GM15510 (cell line): ENCODE measurements around the gene MARCO.

Experiments used
- POLR2A ChIP-seq: IDR thresholded peaks from 3 replicates; pipeline ENCODE4 v1.6.1; 2011; ENCODE audit warnings: borderline replicate concordance; ENCODE audit not compliant: insufficient read length; ENCODE audit errors: extremely low read depth

Gene MARCO

GRCh38 chr2:118914721-118915453, 27.1 kb upstream of the MARCO start:
- TF ChIP-seq POLR2A, result no peak

GRCh38 chr2:118918017-118918416, 24.0 kb upstream of the MARCO start:
- no peak for TF ChIP-seq POLR2A

- TF ChIP-seq POLR2A, result no peak
These were observed 20.3 kb upstream of the MARCO start for GRCh38 chr2:118921646-118922045.

- no peak for TF ChIP-seq POLR2A
These were observed 19.7 kb upstream of the MARCO start for GRCh38 chr2:118922254-118922653.

GRCh38 chr2:118923371-118923770, 18.6 kb upstream of the MARCO start:
- no peak for TF ChIP-seq POLR2A

- TF ChIP-seq POLR2A, result no peak
These were observed 16.5 kb upstream of the MARCO start for GRCh38 chr2:118925476-118925875.

- no peak for TF ChIP-seq POLR2A
These were observed 16.0 kb upstream of the MARCO start for GRCh38 chr2:118925981-118926380.

GRCh38 chr2:118929059-118929458, 12.9 kb upstream of the MARCO start:
- TF ChIP-seq POLR2A, result no peak

- no peak for TF ChIP-seq POLR2A
These were observed 9.0 kb upstream of the MARCO start for GRCh38 chr2:118932949-118933348.

GRCh38 chr2:118936306-118936705, 5.7 kb upstream of the MARCO start:
- no peak for TF ChIP-seq POLR2A

GRCh38 chr2:118936936-118937335, 5.1 kb upstream of the MARCO start:
- no peak for TF ChIP-seq POLR2A

GRCh38 chr2:118937817-118938216, 4.2 kb upstream of the MARCO start:
- TF ChIP-seq POLR2A, result no peak

GRCh38 chr2:118939994-118940393, 2.0 kb upstream of the MARCO start:
- TF ChIP-seq POLR2A, result no peak

GRCh38 chr2:118940486-118941120, 1.4 kb upstream of the MARCO start:
- no peak for TF ChIP-seq POLR2A

GRCh38 chr2:118943286-118943685, 1.3 kb downstream of the MARCO start:
- no peak for TF ChIP-seq POLR2A

- no peak for TF ChIP-seq POLR2A
These were observed 3.9 kb downstream of the MARCO start for GRCh38 chr2:118945881-118946280.
